DOHH2 (cell line): ENCODE data around the gene SLC35F5.

ENCODE experiments used
- H3F3A ChIP-seq: fragments of 200-600 bp; sonication (generic), shearing (Covaris generic); 2 replicates; pipeline ENCODE4 v1.6.0; 2016; ENCODE audit warnings: antibody characterized with exemption, mild to moderate bottlenecking; ENCODE audit not compliant: control insufficient read depth, insufficient read depth
- H3K27ac ChIP-seq: fragments of 200-600 bp; sonication (generic); 2 replicates; pipeline ENCODE4 v1.5.1; 2014; ENCODE audit warnings: low read depth, mild to moderate bottlenecking, low read length, moderate library complexity
- H3K27me3 ChIP-seq: fragments of 200-600 bp; sonication (generic); 2 replicates; pipeline ENCODE4 v1.6.1; 2014; ENCODE audit warnings: mild to moderate bottlenecking, low read length, mixed read lengths; ENCODE audit not compliant: control insufficient read depth
- H3K36me3 ChIP-seq: fragments of 200-600 bp; sonication (generic); 2 replicates; pipeline ENCODE4 v1.6.1; 2014; ENCODE audit warnings: mild to moderate bottlenecking, low read length, moderate library complexity, mixed read lengths; ENCODE audit not compliant: control insufficient read depth
- H3K4me1 ChIP-seq: fragments of 200-600 bp; sonication (generic); 2 replicates; pipeline ENCODE4 v1.6.1; 2014; ENCODE audit warnings: mild to moderate bottlenecking, low read length, mixed read lengths; ENCODE audit not compliant: control insufficient read depth
- H3K4me2 ChIP-seq: fragments of 200-600 bp; sonication (generic); 2 replicates; pipeline ENCODE4 v1.6.0; 2014; ENCODE audit warnings: mild to moderate bottlenecking, low read length, moderate library complexity
- H3K4me3 ChIP-seq: fragments of 200-600 bp; sonication (generic); 2 replicates; pipeline ENCODE4 v1.5.1; 2014; ENCODE audit warnings: mild to moderate bottlenecking, low read length, mixed read lengths
- H3K79me2 ChIP-seq: fragments of 200-600 bp; sonication (generic); 2 replicates; pipeline ENCODE4 v1.6.1; 2014; ENCODE audit warnings: mild to moderate bottlenecking, low read length, mixed read lengths; ENCODE audit not compliant: control insufficient read depth
- H3K9me2 ChIP-seq: fragments of 200-600 bp; sonication (generic); replicated peaks from 2 replicates; pipeline ENCODE4 v1.6.1; 2014; ENCODE audit warnings: mild to moderate bottlenecking, low read length, mixed read lengths; ENCODE audit not compliant: control insufficient read depth
- H3K9me3 ChIP-seq: fragments of 200-600 bp; sonication (generic); 2 replicates; pipeline ENCODE4 v1.6.1; 2014; ENCODE audit warnings: antibody characterized with exemption, low read length, mixed read lengths; ENCODE audit not compliant: control insufficient read depth, insufficient read depth
- H4K20me1 ChIP-seq: fragments of 200-600 bp; sonication (generic); 2 replicates; pipeline ENCODE4 v1.6.0; 2014; ENCODE audit warnings: low read depth, mild to moderate bottlenecking, antibody characterized with exemption, low read length, moderate library complexity; ENCODE audit not compliant: control insufficient read depth, insufficient read depth
- EZH2phosphoT487 ChIP-seq: fragments of 200-600 bp; sonication (generic); IDR thresholded peaks from 2 replicates; pipeline ENCODE4 v1.6.1; 2017; ENCODE audit warnings: borderline replicate concordance, mild to moderate bottlenecking, antibody characterized with exemption, low read length, moderate library complexity, mixed read lengths
- TF ChIP-seq, protein P1 (sequence below): fragments of 200-600 bp; sonication (generic); IDR thresholded peaks from one replicate; pipeline ENCODE4 v1.5.1; 2014; ENCODE audit warnings: antibody characterized with exemption, mild to moderate bottlenecking, low read depth, low read length; ENCODE audit not compliant: poor library complexity, severe bottlenecking

The SLC35F5 gene

DNA sequence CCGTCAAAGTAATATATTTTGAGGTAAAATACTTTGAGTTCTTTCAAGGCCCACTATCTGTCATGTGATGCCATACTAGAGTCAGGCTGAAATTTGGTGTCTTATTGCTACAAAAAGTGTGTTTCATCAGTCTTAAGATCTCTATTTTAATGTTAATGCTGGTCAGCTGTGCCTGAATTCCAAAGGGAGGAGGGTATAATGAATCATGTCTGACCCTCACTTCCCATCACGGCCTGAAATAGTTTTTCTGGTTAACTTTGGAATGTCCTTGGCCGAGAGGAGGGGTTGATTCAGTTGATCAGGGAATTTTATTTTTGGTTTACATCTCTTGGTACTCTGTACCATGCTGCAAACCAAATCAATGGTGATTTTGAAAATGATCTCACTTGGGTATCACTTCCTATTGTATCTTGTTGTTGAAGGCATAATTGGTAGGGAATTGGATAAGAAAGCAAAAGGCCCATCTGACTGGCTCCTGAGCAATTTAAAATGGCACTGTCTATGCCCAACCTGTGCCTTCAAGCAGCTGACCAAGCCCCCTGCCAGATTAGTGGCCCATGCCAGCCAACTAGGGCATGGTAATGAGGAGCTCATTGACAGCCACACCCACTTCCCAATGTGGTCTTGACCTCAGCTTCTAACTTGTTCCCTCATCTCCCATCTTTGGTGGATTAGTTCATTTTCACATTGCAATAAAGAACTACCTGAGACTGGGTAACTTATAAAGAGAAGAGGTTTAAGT is 6.1 kb upstream of the SLC35F5 start:
- H3K27me3 ChIP-seq, result no peaks in the 10 kb centered on the region
- H3K9me2 ChIP-seq, result no peaks in the 10 kb centered on the region
- no peaks in the 10 kb centered on the region for H3K36me3 ChIP-seq
- no peak overlapping the region for H3K4me3 ChIP-seq
- peaks cover 3% of the 10 kb centered on the region; the same call in 1 of the 2 replicates for H3K79me2 ChIP-seq
- no peak overlapping the region for H3K4me2 ChIP-seq
- peaks cover 18% of the 10 kb centered on the region for H3K4me1 ChIP-seq
- TF ChIP-seq EZH2phosphoT487, result no peak
- TF ChIP-seq, protein P1, sequence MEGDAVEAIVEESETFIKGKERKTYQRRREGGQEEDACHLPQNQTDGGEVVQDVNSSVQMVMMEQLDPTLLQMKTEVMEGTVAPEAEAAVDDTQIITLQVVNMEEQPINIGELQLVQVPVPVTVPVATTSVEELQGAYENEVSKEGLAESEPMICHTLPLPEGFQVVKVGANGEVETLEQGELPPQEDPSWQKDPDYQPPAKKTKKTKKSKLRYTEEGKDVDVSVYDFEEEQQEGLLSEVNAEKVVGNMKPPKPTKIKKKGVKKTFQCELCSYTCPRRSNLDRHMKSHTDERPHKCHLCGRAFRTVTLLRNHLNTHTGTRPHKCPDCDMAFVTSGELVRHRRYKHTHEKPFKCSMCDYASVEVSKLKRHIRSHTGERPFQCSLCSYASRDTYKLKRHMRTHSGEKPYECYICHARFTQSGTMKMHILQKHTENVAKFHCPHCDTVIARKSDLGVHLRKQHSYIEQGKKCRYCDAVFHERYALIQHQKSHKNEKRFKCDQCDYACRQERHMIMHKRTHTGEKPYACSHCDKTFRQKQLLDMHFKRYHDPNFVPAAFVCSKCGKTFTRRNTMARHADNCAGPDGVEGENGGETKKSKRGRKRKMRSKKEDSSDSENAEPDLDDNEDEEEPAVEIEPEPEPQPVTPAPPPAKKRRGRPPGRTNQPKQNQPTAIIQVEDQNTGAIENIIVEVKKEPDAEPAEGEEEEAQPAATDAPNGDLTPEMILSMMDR, result no peak
- peaks cover 11% of the 10 kb centered on the region; the same call in 1 of the 2 replicates for H3K9me3 ChIP-seq
- H3F3A ChIP-seq, result peaks cover 14% of the 10 kb centered on the region
- H4K20me1 ChIP-seq, result no peaks in the 10 kb centered on the region
- H3K27ac ChIP-seq, result no peak overlapping the region

DNA sequence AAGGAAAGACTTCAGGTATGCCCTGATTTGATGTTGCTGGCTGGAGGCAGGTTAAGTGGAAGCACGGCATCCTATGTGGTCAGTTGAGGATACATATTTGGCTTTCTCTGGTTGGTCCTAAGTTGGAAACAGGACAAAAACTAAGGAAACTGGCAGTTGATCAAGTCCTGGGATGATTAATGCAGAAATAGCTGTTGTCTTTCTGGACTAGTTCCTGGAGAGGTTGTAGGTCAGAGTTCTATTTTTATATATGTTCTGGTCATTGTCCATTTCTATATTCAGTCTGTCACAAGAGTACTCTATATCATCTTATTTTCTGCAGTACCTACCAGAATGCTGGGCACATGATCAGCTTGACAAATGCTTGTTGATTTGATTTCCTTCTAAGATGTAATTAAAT is 4.0 kb upstream of the SLC35F5 start:
- H3F3A ChIP-seq, result peaks cover 23% of the 10 kb centered on the region
- H3K9me2 ChIP-seq, result no peaks in the 10 kb centered on the region
- no peak overlapping the region for H3K4me2 ChIP-seq
- H3K27ac ChIP-seq, result no peak overlapping the region
- H3K4me3 ChIP-seq, result no peak overlapping the region
- peaks cover 11% of the 10 kb centered on the region; the same call in 1 of the 2 replicates for H3K9me3 ChIP-seq
- H3K36me3 ChIP-seq, result peaks cover 9% of the 10 kb centered on the region
- no peak for TF ChIP-seq EZH2phosphoT487
- TF ChIP-seq, protein P1, result no peak
- no peaks in the 10 kb centered on the region for H3K27me3 ChIP-seq
- H4K20me1 ChIP-seq, result no peaks in the 10 kb centered on the region
- peaks cover 20% of the 10 kb centered on the region for H3K4me1 ChIP-seq
- peaks cover 15% of the 10 kb centered on the region for H3K79me2 ChIP-seq

DNA sequence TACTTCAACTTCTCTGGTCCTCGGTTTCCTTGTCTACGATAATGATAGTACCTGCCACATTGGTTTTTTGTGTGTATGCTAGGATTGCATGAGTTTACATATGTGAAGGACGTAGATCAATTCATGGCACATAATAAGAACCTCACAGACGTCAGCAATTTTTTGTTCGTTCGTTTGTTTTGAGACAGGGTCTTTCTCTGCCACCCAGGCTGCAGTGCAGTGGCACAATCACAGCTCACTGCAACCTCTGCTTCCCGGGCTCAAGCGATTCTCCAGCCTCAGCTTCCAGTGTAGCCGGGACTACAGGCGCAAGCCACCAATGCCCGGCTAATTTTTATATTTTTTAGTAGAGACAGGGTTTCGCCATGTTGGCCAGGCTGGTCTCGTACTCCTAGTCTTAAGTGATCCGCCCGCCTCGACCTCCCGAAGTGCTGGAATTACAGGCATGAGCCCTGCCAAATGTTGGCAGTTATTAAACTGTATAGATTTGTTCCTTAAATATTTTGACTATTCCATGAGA is 756 bp upstream of the SLC35F5 start:
- peaks cover 34% of the 10 kb centered on the region for H3K36me3 ChIP-seq
- H3K4me3 ChIP-seq, result peak overlapping the region; percentile 98
- H3K79me2 ChIP-seq, result peaks cover 47% of the 10 kb centered on the region
- no peaks in the 10 kb centered on the region for H3K27me3 ChIP-seq
- no peaks in the 10 kb centered on the region for H4K20me1 ChIP-seq
- peaks cover 23% of the 10 kb centered on the region for H3F3A ChIP-seq
- H3K4me1 ChIP-seq, result peaks cover 33% of the 10 kb centered on the region
- no peaks in the 10 kb centered on the region for H3K9me3 ChIP-seq
- peak overlapping the region; percentile 88 for H3K27ac ChIP-seq
- H3K9me2 ChIP-seq, result no peaks in the 10 kb centered on the region
- TF ChIP-seq, protein P1, result no peak
- TF ChIP-seq EZH2phosphoT487, result no peak
- H3K4me2 ChIP-seq, result peak overlapping the region; percentile 73
